HAP-1 (cell line): ENCODE data around the gene C20orf173.

Source experiments
- DNase-seq, 2 experiments: peaks; one replicate each; pipeline ENCODE4 v3.0.0-alpha.2; 2016 to 2020; ENCODE audit warnings: low spot score in 2 of 2
- H3K27me3 ChIP-seq: fragments of 250-450 bp; sonication (Bioruptor Pico); 2 replicates; pipeline ENCODE4 v1.5.1; 2020; ENCODE audit warnings: low read depth, mild to moderate bottlenecking, moderate library complexity
- H3K36me3 ChIP-seq: fragments of 250-450 bp; sonication (Bioruptor Pico); replicated peaks from 2 replicates; pipeline ENCODE4 v1.5.1; 2020; ENCODE audit warnings: mild to moderate bottlenecking
- H3K4me1 ChIP-seq: fragments of 250-450 bp; sonication (Bioruptor Pico); 2 replicates; pipeline ENCODE4 v1.5.1; 2020; ENCODE audit warnings: mild to moderate bottlenecking
- H3K4me3 ChIP-seq: fragments of 250-450 bp; sonication (Bioruptor Pico); 2 replicates; pipeline ENCODE4 v1.5.1; 2020; ENCODE audit warnings: mild to moderate bottlenecking, moderate library complexity
- H3K9me3 ChIP-seq: fragments of 250-450 bp; sonication (Bioruptor Pico); 2 replicates; pipeline ENCODE4 v1.5.1; 2020; ENCODE audit warnings: mild to moderate bottlenecking, moderate library complexity
- in situ Hi-C: fragments of 300-500 bp; cut with MboI; formaldehyde crosslinking; loops from 3 replicates; pipeline ENCODE4 v1.14.3; 2020; ENCODE audit warnings: low sequenced_read_pairs, inconsistent platforms, mixed read lengths

Gene C20orf173

GRCh38 chr20:35508493-35509218 lies 20.8 kb downstream of the C20orf173 start:
- no peaks in the 10 kb centered on the region for H3K27me3 ChIP-seq
- in situ Hi-C loops: no loop called here

GRCh38 chr20:35506872-35507638 lies 22.4 kb downstream of the C20orf173 start:
- Histone ChIP-seq H3K27me3 (no peaks in the 10 kb centered on the region), H3K4me3 (no peak overlapping the region), H3K36me3 (peaks cover 72% of the 10 kb centered on the region), H3K4me1 (no peaks in the 10 kb centered on the region), H3K9me3 (no peaks in the 10 kb centered on the region)
- DNase-seq: no peak
- in situ Hi-C loops: no loop called here

More at GRCh38 chr20:35508493-35509218, 20.8 kb downstream of the C20orf173 start:
- H3K4me1 ChIP-seq: no peaks in the 10 kb centered on the region
- H3K9me3 ChIP-seq: no peaks in the 10 kb centered on the region
- no peak for DNase-seq
- no peak overlapping the region for H3K4me3 ChIP-seq
- H3K36me3 ChIP-seq: peaks cover 68% of the 10 kb centered on the region

GRCh38 chr20:35506179-35506578 lies 23.3 kb downstream of the C20orf173 start:
- no peak for DNase-seq
- H3K4me1 ChIP-seq: no peaks in the 10 kb centered on the region

DNA sequence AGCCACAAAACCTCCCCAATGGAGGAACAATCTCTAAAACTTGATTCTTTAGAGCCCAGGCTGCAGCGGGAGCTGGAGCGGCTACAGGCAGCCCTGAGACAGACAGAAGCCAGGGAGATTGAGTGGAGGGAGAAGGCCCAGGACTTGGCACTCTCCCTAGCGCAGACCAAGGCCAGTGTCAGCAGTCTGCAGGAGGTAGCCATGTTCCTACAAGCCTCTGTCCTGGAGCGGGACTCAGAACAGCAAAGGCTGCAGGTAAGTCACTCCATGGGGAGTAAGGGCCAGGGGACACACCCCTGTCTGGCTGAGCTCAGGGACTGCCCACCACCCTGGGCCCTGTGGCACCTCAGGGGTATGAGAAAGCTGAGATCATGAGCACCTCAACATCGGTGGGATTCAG lies 24.7 kb downstream of the C20orf173 start:
- in situ Hi-C loops: no loop called here

More at GRCh38 chr20:35506179-35506578, 23.3 kb downstream of the C20orf173 start:
- H3K9me3 ChIP-seq: no peaks in the 10 kb centered on the region
- no peaks in the 10 kb centered on the region for H3K27me3 ChIP-seq
- in situ Hi-C loops: no loop called here
- H3K4me3 ChIP-seq: no peak overlapping the region
- peaks cover 68% of the 10 kb centered on the region for H3K36me3 ChIP-seq

DNA sequence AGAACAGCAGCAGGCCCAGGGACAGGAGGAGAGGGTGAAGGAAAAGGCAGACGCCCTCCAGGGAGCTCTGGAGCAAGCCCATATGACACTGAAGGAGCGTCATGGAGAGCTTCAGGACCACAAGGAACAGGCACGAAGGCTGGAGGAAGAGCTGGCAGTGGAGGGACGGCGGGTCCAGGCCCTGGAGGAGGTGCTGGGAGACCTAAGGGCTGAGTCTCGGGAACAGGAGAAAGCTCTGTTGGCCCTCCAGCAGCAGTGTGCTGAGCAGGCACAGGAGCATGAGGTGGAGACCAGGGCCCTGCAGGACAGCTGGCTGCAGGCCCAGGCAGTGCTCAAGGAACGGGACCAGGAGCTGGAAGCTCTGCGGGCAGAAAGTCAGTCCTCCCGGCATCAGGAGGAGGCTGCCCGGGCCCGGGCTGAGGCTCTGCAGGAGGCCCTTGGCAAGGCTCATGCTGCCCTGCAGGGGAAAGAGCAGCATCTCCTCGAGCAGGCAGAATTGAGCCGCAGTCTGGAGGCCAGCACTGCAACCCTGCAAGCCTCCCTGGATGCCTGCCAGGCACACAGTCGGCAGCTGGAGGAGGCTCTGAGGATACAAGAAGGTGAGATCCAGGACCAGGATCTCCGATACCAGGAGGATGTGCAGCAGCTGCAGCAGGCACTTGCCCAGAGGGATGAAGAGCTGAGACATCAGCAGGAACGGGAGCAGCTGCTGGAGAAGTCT lies 25.5 kb downstream of the C20orf173 start:
- DNase-seq: no peak
- Histone ChIP-seq H3K4me3 (no peak overlapping the region), H3K27me3 (no peaks in the 10 kb centered on the region), H3K4me1 (no peaks in the 10 kb centered on the region), H3K36me3 (peaks cover 64% of the 10 kb centered on the region), H3K9me3 (no peaks in the 10 kb centered on the region)
- in situ Hi-C loops: no loop called here

More for the DNA sequence above, 24.7 kb downstream of the C20orf173 start:
- no peak overlapping the region for H3K4me3 ChIP-seq
- no peak for DNase-seq
- H3K4me1 ChIP-seq: no peaks in the 10 kb centered on the region
- H3K36me3 ChIP-seq: peaks cover 64% of the 10 kb centered on the region
- H3K9me3 ChIP-seq: no peaks in the 10 kb centered on the region
- H3K27me3 ChIP-seq: no peaks in the 10 kb centered on the region

DNA sequence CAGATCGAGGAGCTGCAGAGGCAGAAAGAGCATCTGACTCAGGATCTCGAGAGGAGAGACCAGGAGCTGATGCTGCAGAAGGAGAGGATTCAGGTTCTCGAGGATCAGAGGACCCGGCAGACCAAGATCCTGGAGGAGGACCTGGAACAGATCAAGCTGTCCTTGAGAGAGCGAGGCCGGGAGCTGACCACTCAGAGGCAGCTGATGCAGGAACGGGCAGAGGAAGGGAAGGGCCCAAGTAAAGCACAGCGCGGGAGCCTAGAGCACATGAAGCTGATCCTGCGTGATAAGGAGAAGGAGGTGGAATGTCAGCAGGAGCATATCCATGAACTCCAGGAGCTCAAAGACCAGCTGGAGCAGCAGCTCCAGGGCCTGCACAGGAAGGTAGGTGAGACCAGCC lies 26.2 kb downstream of the C20orf173 start:
- no peak overlapping the region for H3K4me3 ChIP-seq

DNA sequence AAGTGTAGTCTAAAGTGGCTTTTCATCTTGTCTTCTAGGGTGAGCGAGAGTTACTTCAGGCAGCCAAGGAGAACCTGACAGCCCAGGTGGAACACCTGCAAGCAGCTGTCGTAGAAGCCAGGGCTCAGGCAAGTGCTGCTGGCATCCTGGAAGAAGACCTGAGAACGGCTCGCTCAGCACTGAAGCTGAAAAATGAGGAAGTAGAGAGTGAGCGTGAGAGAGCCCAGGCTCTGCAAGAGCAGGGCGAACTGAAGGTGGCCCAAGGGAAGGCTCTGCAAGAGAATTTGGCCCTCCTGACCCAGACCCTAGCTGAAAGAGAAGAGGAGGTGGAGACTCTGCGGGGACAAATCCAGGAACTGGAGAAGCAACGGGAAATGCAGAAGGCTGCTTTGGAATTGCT lies 27.1 kb downstream of the C20orf173 start:
- H3K9me3 ChIP-seq: no peaks in the 10 kb centered on the region
- H3K4me3 ChIP-seq: no peak overlapping the region
- H3K36me3 ChIP-seq: peaks cover 69% of the 10 kb centered on the region
- H3K27me3 ChIP-seq: no peaks in the 10 kb centered on the region
- DNase-seq: no peak
- H3K4me1 ChIP-seq: no peaks in the 10 kb centered on the region
- in situ Hi-C loops: no loop called here

More for the DNA sequence above, 26.2 kb downstream of the C20orf173 start:
- in situ Hi-C loops: no loop called here
- Histone ChIP-seq H3K4me1 (no peaks in the 10 kb centered on the region), H3K9me3 (no peaks in the 10 kb centered on the region), H3K27me3 (no peaks in the 10 kb centered on the region), H3K36me3 (peaks cover 64% of the 10 kb centered on the region)
- no peak for DNase-seq

DNA sequence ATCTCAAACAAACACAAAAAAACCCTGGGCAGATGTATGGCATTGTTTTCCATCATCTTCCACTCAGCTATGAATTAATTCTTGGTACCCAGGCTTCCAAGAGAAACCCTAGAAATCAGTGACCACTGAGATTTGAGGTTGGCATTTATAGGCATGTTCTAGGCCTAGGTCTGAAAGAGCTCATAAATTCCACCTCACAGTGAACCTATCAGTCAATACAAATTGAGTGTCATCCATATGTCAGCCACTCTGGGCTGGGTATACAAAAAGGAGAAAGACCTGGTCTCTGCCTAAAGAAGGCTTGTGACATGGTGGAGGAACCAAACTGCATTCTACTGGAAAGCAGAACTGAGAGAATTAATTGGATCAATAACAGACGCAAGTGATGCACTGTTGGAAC lies 30.2 kb downstream of the C20orf173 start:
- Histone ChIP-seq H3K4me1 (no peaks in the 10 kb centered on the region), H3K9me3 (no peaks in the 10 kb centered on the region), H3K4me3 (no peak overlapping the region), H3K27me3 (no peaks in the 10 kb centered on the region), H3K36me3 (peaks cover 89% of the 10 kb centered on the region)
- no peak for DNase-seq
- in situ Hi-C loops: no loop called here

GRCh38 chr20:35497780-35498189 lies 31.7 kb downstream of the C20orf173 start:
- Histone ChIP-seq H3K27me3 (no peaks in the 10 kb centered on the region), H3K4me1 (no peaks in the 10 kb centered on the region), H3K9me3 (no peaks in the 10 kb centered on the region), H3K4me3 (no peak overlapping the region), H3K36me3 (peaks cover 85% of the 10 kb centered on the region)
- in situ Hi-C loops: no loop called here
- DNase-seq: no peak

DNA sequence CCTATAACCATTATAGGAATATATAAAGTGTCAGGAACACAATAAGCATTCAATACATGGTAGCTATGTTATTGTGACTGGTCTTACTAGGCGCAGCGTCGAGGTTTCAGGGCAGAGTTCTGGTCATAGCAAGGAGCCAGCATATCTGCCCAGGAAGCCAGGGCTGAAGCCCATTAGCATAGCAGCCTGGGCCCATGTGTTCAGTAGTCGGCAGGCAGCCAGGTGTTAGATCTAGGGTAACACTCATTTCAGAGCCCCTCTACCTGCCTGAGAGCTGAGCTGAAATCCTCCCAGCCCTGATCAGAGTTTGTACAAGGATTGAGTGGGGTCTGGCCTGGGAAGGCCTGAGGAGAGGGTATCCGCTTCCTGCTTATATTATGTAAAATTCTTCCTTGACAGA lies 32.1 kb downstream of the C20orf173 start:
- Histone ChIP-seq H3K9me3 (no peaks in the 10 kb centered on the region), H3K27me3 (no peaks in the 10 kb centered on the region), H3K4me3 (no peak overlapping the region), H3K4me1 (no peaks in the 10 kb centered on the region), H3K36me3 (peaks cover 85% of the 10 kb centered on the region)
- no peak for DNase-seq
- in situ Hi-C loops: no loop called here

DNA sequence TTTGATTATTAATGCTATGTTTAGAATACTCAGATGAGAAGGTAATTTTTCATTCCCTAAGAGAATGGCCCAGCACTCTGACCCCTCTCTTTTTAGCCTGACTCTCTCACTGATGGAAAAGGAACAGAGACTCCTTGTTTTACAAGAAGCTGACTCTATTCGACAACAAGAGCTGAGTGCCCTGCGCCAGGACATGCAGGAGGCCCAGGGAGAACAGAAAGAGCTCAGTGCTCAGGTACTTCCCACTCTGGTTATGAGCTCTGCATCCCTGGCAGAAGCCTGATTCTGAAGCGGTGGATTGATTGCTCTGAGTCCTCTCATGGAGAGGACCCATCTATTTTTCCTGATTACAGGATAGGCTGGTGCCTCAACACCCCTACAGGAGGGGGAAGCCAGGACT lies 33.0 kb downstream of the C20orf173 start:
- Histone ChIP-seq H3K9me3 (no peaks in the 10 kb centered on the region), H3K4me1 (no peaks in the 10 kb centered on the region), H3K36me3 (peaks cover 77% of the 10 kb centered on the region), H3K27me3 (no peaks in the 10 kb centered on the region), H3K4me3 (no peak overlapping the region)
- in situ Hi-C loops: no loop called here
- no peak for DNase-seq

DNA sequence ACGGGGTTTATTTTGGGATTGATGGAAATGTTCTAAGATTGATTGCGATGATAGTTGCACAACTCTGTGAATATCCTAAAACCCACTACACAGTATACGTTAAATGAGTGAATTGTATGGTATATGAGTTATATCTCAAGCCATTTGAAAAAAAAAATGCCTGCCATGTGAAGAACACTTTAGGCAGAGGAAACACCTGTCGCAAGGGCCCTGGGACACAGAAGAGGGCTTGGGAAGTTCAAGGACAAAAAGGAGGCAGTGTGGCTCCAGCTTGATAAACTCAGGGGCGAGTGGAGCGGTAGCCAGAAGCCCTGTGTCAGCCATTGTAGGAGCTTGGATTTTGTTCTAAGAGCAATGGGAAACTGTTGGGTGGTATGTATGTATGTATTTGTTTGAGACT lies 37.1 kb downstream of the C20orf173 start:
- Histone ChIP-seq H3K4me3 (no peak overlapping the region), H3K4me1 (no peaks in the 10 kb centered on the region), H3K27me3 (no peaks in the 10 kb centered on the region), H3K9me3 (no peaks in the 10 kb centered on the region), H3K36me3 (peaks cover 66% of the 10 kb centered on the region)
- DNase-seq: no peak
- in situ Hi-C loops: no loop called here

DNA sequence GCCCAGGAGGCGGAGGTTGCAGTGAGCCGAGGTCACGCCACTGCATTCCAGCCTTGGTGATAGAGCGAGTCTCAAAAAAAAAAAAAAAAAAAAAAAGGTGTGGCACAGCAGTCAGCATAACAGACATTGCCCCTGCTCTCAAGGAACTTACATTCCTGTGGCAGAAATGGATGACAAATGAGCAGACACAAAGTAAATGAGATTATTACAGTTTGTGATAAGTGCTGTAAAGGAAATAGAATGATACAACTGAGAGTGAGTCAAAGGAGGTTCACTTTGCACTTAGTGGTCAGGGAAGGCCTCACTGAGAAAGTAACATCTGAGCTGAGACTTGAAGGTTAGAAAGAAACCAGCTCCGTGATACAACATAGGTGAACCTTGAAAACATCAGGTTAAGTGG lies 37.6 kb downstream of the C20orf173 start:
- H3K4me1 ChIP-seq: no peaks in the 10 kb centered on the region
- H3K36me3 ChIP-seq: peaks cover 66% of the 10 kb centered on the region
- DNase-seq: no peak
- H3K27me3 ChIP-seq: no peaks in the 10 kb centered on the region
- H3K9me3 ChIP-seq: no peaks in the 10 kb centered on the region
- no peak overlapping the region for H3K4me3 ChIP-seq
- in situ Hi-C loops: no loop called here

DNA sequence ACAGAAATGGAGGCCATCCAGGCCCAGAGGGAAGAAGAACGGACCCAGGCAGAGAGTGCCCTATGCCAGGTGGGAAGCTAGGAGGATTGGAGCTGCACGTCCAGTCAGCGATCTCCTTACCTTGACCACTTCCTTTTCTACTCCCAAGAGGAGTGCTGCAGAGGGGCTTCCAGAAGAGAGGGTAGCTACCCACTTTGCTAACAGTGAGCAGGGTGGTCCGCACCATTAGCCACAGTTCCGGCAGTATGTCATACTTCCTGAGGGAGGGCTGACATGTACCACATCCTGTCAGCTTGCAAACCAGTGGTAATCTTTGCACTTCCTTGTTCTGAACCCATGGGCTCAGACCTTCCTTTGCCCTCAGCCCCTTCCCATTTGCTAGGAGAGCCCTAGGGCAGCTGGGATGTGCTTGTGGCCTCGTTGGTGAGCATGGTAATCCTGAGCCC lies 38.7 kb downstream of the C20orf173 start:
- Histone ChIP-seq H3K9me3 (no peaks in the 10 kb centered on the region), H3K36me3 (peaks cover 61% of the 10 kb centered on the region), H3K4me3 (no peak overlapping the region), H3K27me3 (no peaks in the 10 kb centered on the region), H3K4me1 (no peaks in the 10 kb centered on the region)
- no peak for DNase-seq
- in situ Hi-C loops: no loop called here
